GM12878 (cell line): ENCODE measurements around the gene SBNO2. TPM values are rescaled to one million over a fixed set of nuclear protein-coding genes. Genes with fewer than 3 reads are reported as not detected.

Experiments used
- BACH1 ChIP-seq: fragments of 450-650 bp; IDR thresholded peaks from 2 replicates; pipeline ENCODE4 v1.6.1; 2017; ENCODE audit warnings: mild to moderate bottlenecking, borderline replicate concordance
- BHLHE40 ChIP-seq, 2 experiments: fragments of 450-650 bp in 1 of 2; IDR thresholded peaks; 2 replicates each; pipeline ENCODE4 v1.6.1; 2011 to 2017; ENCODE audit warnings: low read depth in 2 of 2, borderline replicate concordance in 1 of 2, improper control_type of control experiment in 1 of 2, low read length in 1 of 2, mild to moderate bottlenecking in 1 of 2
- BMI1 ChIP-seq: fragments of 450-650 bp; IDR thresholded peaks from 2 replicates; pipeline ENCODE4 v1.6.1; 2016; ENCODE audit warnings: mild to moderate bottlenecking, moderate library complexity, borderline replicate concordance
- CREB1 ChIP-seq: IDR thresholded peaks from 2 replicates; pipeline ENCODE4 v1.6.1; 2012; ENCODE audit warnings: low read depth, mild to moderate bottlenecking, inconsistent platforms
- EGR1 ChIP-seq, 2 experiments: IDR thresholded peaks; 1 replicate in 1 of 2; 2 replicates in 1 of 2; pipeline ENCODE4 v1.6.1; 2011 to 2012; ENCODE audit warnings: low read depth in 2 of 2, low read length in 2 of 2, borderline replicate concordance in 1 of 2, mild to moderate bottlenecking in 1 of 2, moderate library complexity in 1 of 2
- ETV6 ChIP-seq, 2 experiments: fragments of 450-650 bp in 1 of 2; IDR thresholded peaks in 1 of 2; conservative IDR thresholded peaks in 1 of 2; 2 replicates each; pipeline ENCODE4 v1.6.1; 2014; ENCODE audit warnings: antibody characterized with exemption in 1 of 2, borderline replicate concordance in 1 of 2, low read depth in 1 of 2, mild to moderate bottlenecking in 1 of 2, moderate library complexity in 1 of 2
- GATAD2B ChIP-seq: fragments of 450-650 bp; conservative IDR thresholded peaks from 2 replicates; pipeline ENCODE4 v1.6.1; 2017; ENCODE audit warnings: low read depth, mild to moderate bottlenecking, moderate library complexity
- HCFC1 ChIP-seq: fragments of 150-350 bp; IDR thresholded peaks from 2 replicates; pipeline ENCODE4 v1.6.1; 2014; ENCODE audit warnings: low read length
- IKZF1 ChIP-seq: fragments of 450-650 bp; conservative IDR thresholded peaks from 2 replicates; pipeline ENCODE4 v1.6.1; 2017; ENCODE audit warnings: antibody characterized with exemption, mild to moderate bottlenecking
- PML ChIP-seq: IDR thresholded peaks from 2 replicates; pipeline ENCODE4 v1.6.1; 2012; ENCODE audit warnings: low read length, inconsistent platforms
- POU2F2 ChIP-seq: IDR thresholded peaks from 3 replicates; pipeline ENCODE4 v1.6.1; 2011; ENCODE audit warnings: low read depth, mild to moderate bottlenecking, low read length, borderline replicate concordance
- RELA ChIP-seq: fragments of 450-650 bp; IDR thresholded peaks from 2 replicates; pipeline ENCODE4 v1.8.0; 2014; ENCODE audit warnings: borderline replicate concordance; ENCODE audit not compliant: partially characterized antibody
- SMAD5 ChIP-seq: IDR thresholded peaks from 2 replicates; pipeline ENCODE4 v1.6.1; 2016; ENCODE audit warnings: antibody characterized with exemption, low read depth
- SP1 ChIP-seq: IDR thresholded peaks from one replicate; pipeline ENCODE4 v1.6.1; 2011; ENCODE audit warnings: low read depth, low read length
- ZBED1 ChIP-seq: IDR thresholded peaks from 2 replicates; pipeline ENCODE4 v1.6.1; 2016; ENCODE audit warnings: borderline replicate concordance
- ZBTB40 ChIP-seq: fragments of 450-650 bp; IDR thresholded peaks from 2 replicates; pipeline ENCODE4 v1.6.1; 2016; ENCODE audit warnings: mild to moderate bottlenecking, moderate library complexity, borderline replicate concordance
- ZNF687 ChIP-seq: fragments of 450-650 bp; IDR thresholded peaks from 2 replicates; pipeline ENCODE4 v1.6.1; 2017; ENCODE audit warnings: mild to moderate bottlenecking, moderate library complexity
- polyA plus RNA-seq, 11 experiments: library from polyadenylated mRNA; depleted of rRNA in 4 of 11; unstranded in 6 of 11; stranded (reverse) in 5 of 11; fragments of >200 nt; fragmentation: Nextera tagmentation in 4 of 11; fragmentation: Illumina TruSeq in 1 of 11; extraction: Ambion mirVana in 4 of 11; extraction: Trizol in 1 of 11; gene quantifications; 1 replicate in 1 of 11; 2 replicates in 10 of 11; pipeline versions ENCODE4 v1.2.1 to v1.2.3, GENCODE V29; 2011 to 2016; ENCODE audit warnings: inconsistent platforms in 2 of 11, missing spikeins in 2 of 11, low read depth in 1 of 11
- total RNA-seq, 4 experiments: library from RNA; depleted of rRNA in 3 of 4; stranded (reverse); fragments of >200 nt in 3 of 4; fragmentation: Illumina TruSeq in 1 of 4; extraction: Trizol in 1 of 4; gene quantifications; 2 replicates each; pipeline versions ENCODE4 v1.2.1 to v1.2.3, GENCODE V29; 2013 to 2021
- TF ChIP-seq, protein P1 (sequence below): fragments of 150-350 bp; IDR thresholded peaks from 2 replicates; pipeline ENCODE4 v1.6.1; 2014; ENCODE audit warnings: mild to moderate bottlenecking, low read depth, low read length

The SBNO2 gene
- total and polyA plus RNA-seq, 10 of the 15 experiments (the other 5 are each of a cell fraction or from before 2014, with no cell fraction given): 0.08 to 44.6 (median 5.4) TPM

- TF ChIP-seq ZBTB40 (peak; percentile 33; the same call in 1 of the 2 replicates), BMI1 (no peak), ZBED1 (peak; percentile 30; the same call in 1 of the 2 replicates), GATAD2B (peak; percentile 80), SP1 (peak; percentile 31), POU2F2 (peak; percentile 81; the same call in 2 of the 3 replicates), PML (peak; percentile 33; the same call in 1 of the 2 replicates), RELA (peak; percentile 35), CREB1 (no peak), SMAD5 (peak; percentile 56; the same call in 1 of the 2 replicates), BACH1 (0 out of 2 replicates have a peak, but pooled peaks have one; percentile 41), IKZF1 (0 out of 2 replicates have a peak, but pooled peaks have one; percentile 14), BHLHE40 (IDR thresholded peaks at IDR 0.05; ENCODE audit: borderline replicate concordance in 1 of 2, low read depth in 2 of 2, low read length in 1 of 2) (peak; percentile 72 to 82), EGR1 (IDR thresholded peaks at IDR 0.05; ENCODE audit: borderline replicate concordance in 1 of 2, low read depth in 2 of 2, low read length in 2 of 2) (peak in 1 of 2 experiments; percentile 76; a peak in 1 of 3 replicates), HCFC1 (peak; percentile 47; the same call in 1 of the 2 replicates), ZNF687 (peak; percentile 48; the same call in 1 of the 2 replicates), ETV6 (conservative IDR thresholded peaks at IDR 0.05 in 1 of 2, IDR thresholded peaks at IDR 0.05 in 1 of 2; ENCODE audit: borderline replicate concordance in 1 of 2, low read depth in 1 of 2) (no peak; a peak in 1 of 4 replicates)
- TF ChIP-seq, protein P1, sequence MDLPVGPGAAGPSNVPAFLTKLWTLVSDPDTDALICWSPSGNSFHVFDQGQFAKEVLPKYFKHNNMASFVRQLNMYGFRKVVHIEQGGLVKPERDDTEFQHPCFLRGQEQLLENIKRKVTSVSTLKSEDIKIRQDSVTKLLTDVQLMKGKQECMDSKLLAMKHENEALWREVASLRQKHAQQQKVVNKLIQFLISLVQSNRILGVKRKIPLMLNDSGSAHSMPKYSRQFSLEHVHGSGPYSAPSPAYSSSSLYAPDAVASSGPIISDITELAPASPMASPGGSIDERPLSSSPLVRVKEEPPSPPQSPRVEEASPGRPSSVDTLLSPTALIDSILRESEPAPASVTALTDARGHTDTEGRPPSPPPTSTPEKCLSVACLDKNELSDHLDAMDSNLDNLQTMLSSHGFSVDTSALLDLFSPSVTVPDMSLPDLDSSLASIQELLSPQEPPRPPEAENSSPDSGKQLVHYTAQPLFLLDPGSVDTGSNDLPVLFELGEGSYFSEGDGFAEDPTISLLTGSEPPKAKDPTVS: 0 out of 2 replicates have a peak, but pooled peaks have one; percentile 27
Observed at GRCh38 chr19:1173845-1174809, at the start of gene SBNO2 (continued).
